Measurements from ENCODE around the gene ASPDH. TPM values are rescaled to one million over a fixed set of nuclear protein-coding genes. Genes with fewer than 3 reads are reported as not detected.

Gene ASPDH
- total and polyA plus RNA-seq, 2 of the 13 experiments (the other 11 are each of a cell fraction or from before 2014, with no cell fraction given), result 2.2 to 3.3 TPM

DNA sequence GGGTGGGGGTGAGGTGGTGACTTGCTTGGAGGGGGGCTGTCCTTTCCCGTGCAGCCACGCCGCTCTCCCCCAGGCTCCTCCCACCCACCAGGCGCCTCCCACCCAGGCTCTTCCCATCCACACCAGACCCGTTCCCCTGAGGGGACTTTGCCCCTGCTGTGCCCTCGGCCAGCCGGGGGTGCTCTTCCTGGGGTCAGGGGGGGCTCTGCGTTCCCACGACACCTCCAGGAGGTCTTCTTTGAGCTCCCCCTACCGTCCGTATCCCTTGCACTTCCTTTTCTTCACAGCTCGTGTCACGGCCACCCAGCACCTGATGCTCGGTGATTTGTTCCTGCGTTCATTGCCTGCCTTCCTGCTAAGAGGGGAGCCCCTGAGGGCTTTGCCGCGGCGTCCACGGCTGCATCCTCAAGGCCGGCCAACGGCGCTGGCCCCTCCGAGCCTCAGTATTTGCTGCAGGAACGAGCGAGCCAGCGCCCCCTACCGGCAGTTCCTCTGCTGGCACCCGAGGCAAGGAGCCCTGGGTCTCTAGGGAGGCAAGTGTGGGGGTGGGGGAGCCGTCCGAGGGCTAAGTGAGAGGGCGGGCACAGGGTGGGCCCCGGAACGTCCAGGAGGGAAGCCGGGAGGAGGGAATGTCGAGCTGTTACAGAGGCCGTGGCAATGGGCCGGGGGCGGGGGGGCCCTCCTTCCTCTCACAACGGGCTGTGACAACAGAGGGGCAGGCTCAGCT, 42.7 kb upstream of the ASPDH start (continued):
- TF ChIP-seq, protein P1, sequence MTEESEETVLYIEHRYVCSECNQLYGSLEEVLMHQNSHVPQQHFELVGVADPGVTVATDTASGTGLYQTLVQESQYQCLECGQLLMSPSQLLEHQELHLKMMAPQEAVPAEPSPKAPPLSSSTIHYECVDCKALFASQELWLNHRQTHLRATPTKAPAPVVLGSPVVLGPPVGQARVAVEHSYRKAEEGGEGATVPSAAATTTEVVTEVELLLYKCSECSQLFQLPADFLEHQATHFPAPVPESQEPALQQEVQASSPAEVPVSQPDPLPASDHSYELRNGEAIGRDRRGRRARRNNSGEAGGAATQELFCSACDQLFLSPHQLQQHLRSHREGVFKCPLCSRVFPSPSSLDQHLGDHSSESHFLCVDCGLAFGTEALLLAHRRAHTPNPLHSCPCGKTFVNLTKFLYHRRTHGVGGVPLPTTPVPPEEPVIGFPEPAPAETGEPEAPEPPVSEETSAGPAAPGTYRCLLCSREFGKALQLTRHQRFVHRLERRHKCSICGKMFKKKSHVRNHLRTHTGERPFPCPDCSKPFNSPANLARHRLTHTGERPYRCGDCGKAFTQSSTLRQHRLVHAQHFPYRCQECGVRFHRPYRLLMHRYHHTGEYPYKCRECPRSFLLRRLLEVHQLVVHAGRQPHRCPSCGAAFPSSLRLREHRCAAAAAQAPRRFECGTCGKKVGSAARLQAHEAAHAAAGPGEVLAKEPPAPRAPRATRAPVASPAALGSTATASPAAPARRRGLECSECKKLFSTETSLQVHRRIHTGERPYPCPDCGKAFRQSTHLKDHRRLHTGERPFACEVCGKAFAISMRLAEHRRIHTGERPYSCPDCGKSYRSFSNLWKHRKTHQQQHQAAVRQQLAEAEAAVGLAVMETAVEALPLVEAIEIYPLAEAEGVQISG (CRISPR knock-in tag; IDR thresholded peaks at IDR 0.05), result 0 out of 2 replicates have a peak, but pooled peaks have one; percentile 19
- TF ChIP-seq GABPB1 (CRISPR knock-in tag; IDR thresholded peaks at IDR 0.05), result peak; percentile 49
- no peak for TF ChIP-seq PHF5A (CRISPR knock-in tag; IDR thresholded peaks at IDR 0.05; ENCODE audit: low read depth, unreplicated experiment)
- TF ChIP-seq NONO (IDR thresholded peaks at IDR 0.05), result no peak
- TF ChIP-seq NONO (CRISPR knock-in tag; conservative IDR thresholded peaks at IDR 0.05), result peak; percentile 58; the same call in 1 of the 2 replicates
- TF ChIP-seq ZNF687 (CRISPR knock-in tag; IDR thresholded peaks at IDR 0.05), result peak; percentile 21; the same call in 1 of the 2 replicates
- no peak for TF ChIP-seq ZBTB1 (CRISPR knock-in tag; IDR thresholded peaks at IDR 0.05; ENCODE audit: borderline replicate concordance)
- TF ChIP-seq PREB (CRISPR knock-in tag; IDR thresholded peaks at IDR 0.05), result no peak
- peak; percentile 29; the same call in 1 of the 2 replicates for TF ChIP-seq KDM2A (CRISPR knock-in tag; IDR thresholded peaks at IDR 0.05; ENCODE audit: borderline replicate concordance, low read depth)
- TF ChIP-seq, protein P2, sequence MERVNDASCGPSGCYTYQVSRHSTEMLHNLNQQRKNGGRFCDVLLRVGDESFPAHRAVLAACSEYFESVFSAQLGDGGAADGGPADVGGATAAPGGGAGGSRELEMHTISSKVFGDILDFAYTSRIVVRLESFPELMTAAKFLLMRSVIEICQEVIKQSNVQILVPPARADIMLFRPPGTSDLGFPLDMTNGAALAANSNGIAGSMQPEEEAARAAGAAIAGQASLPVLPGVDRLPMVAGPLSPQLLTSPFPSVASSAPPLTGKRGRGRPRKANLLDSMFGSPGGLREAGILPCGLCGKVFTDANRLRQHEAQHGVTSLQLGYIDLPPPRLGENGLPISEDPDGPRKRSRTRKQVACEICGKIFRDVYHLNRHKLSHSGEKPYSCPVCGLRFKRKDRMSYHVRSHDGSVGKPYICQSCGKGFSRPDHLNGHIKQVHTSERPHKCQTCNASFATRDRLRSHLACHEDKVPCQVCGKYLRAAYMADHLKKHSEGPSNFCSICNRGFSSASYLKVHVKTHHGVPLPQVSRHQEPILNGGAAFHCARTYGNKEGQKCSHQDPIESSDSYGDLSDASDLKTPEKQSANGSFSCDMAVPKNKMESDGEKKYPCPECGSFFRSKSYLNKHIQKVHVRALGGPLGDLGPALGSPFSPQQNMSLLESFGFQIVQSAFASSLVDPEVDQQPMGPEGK (CRISPR knock-in tag; IDR thresholded peaks at IDR 0.05), result peak; percentile 82
- 0 out of 2 replicates have a peak, but pooled peaks have one; percentile 18 for TF ChIP-seq HOXD1 (CRISPR knock-in tag; IDR thresholded peaks at IDR 0.05)
- TF ChIP-seq THAP9 (CRISPR knock-in tag; IDR thresholded peaks at IDR 0.05; ENCODE audit: borderline replicate concordance), result peak; percentile 69
- TF ChIP-seq HNRNPLL (IDR thresholded peaks at IDR 0.05; ENCODE audit: low read depth, low read length, poor library complexity, severe bottlenecking), result peak; percentile 24
- TF ChIP-seq RAD21 (CRISPR knock-in tag; IDR thresholded peaks at IDR 0.05), result peak; percentile 24; the same call in 1 of the 2 replicates
- no peak for TF ChIP-seq ZSCAN21 (CRISPR knock-in tag; IDR thresholded peaks at IDR 0.05; ENCODE audit: borderline replicate concordance)
